A549 (cell line): ENCODE measurements around the gene UBASH3B. TPM values are rescaled to one million over a fixed set of nuclear protein-coding genes. Genes with fewer than 3 reads are reported as not detected.

Source experiments
- ATAC-seq, 2 experiments: fragments of 200-7000 bp in 1 of 2; fragments of >200 bp in 1 of 2; cut with Nextera tagmentation in 1 of 2; cut with Tn5 transposase in 1 of 2; 3 replicates each; pipeline versions ENCODE4 v1.8.0 to v1.9.1; 2018 to 2020; ENCODE audit warnings: mild to moderate bottlenecking in 1 of 2, moderate library complexity in 1 of 2
- CTCF ChIA-PET: fragments of 300-600 bp; sonication (Branson Sonifier 250); formaldehyde crosslinking; extraction: SDS; loops from one replicate; lab custom pipeline; 2021; ENCODE audit warnings: antibody characterized with exemption, inconsistent platforms; lab: Yijun Ruan, JAX
- POLR2A ChIA-PET: fragments of 350-600 bp; formaldehyde crosslinking; extraction: SDS; loops from one replicate; lab custom pipeline; 2021; ENCODE audit warnings: antibody characterized with exemption, inconsistent platforms; lab: Yijun Ruan, JAX
- DNase-seq, 2 experiments: peaks; one replicate each; pipeline versions ENCODE4 v3.0.0 to v3.0.0-alpha.2; 2011 to 2016; ENCODE audit warnings: low read depth in 1 of 2, low spot score in 1 of 2
- FAIRE-seq: peaks from 2 replicates; lab custom pipeline; 2011; peaks lifted over from hg19 to GRCh38; lab: Jason Lieb, UNC
- H3K27ac ChIP-seq, 2 experiments: fragments of >200 bp; sonication (Bioruptor Twin); formaldehyde crosslinking; 3 replicates each; pipeline ENCODE4 v1.5.1; 2016 to 2017
- H3K4me1 ChIP-seq: fragments of >200 bp; sonication (Bioruptor Twin); formaldehyde crosslinking; 3 replicates; pipeline ENCODE4 v1.6.1; 2016
- H3K4me2 ChIP-seq: fragments of >200 bp; sonication (Bioruptor Twin); formaldehyde crosslinking; 3 replicates; pipeline ENCODE4 v1.6.1; 2016
- H3K4me3 ChIP-seq: fragments of >200 bp; sonication (Bioruptor Twin); formaldehyde crosslinking; 3 replicates; pipeline ENCODE4 v1.5.1; 2016
- H3K9me3 ChIP-seq: fragments of >200 bp; sonication (Bioruptor Twin); formaldehyde crosslinking; 3 replicates; pipeline ENCODE4 v1.6.1; 2016
- BCL3 ChIP-seq: fragments of >200 bp; sonication (Bioruptor Twin); formaldehyde crosslinking; IDR thresholded peaks from 3 replicates; pipeline ENCODE4 v1.6.1; 2016
- CEBPB ChIP-seq, 2 experiments: fragments of >200 bp in 1 of 2; sonication (Bioruptor Twin) in 1 of 2; formaldehyde crosslinking in 1 of 2; IDR thresholded peaks; 2 replicates each; pipeline ENCODE4 v1.6.1; 2012 to 2016
- CHD2 ChIP-seq: fragments of 150-350 bp; IDR thresholded peaks from 2 replicates; pipeline ENCODE4 v1.6.1; 2014; ENCODE audit warnings: low read length; ENCODE audit not compliant: partially characterized antibody
- CTCF ChIP-seq: fragments of >200 bp; sonication (Bioruptor Twin); formaldehyde crosslinking; IDR thresholded peaks from 3 replicates; pipeline ENCODE4 v1.5.1; 2016
- FOSB ChIP-seq: fragments of 250-450 bp; sonication (Bioruptor Pico); IDR thresholded peaks from 2 replicates; pipeline ENCODE4 v1.5.0; 2020; ENCODE audit warnings: mild to moderate bottlenecking, moderate library complexity
- FOSL2 ChIP-seq, 2 experiments: fragments of 450-650 bp in 1 of 2; fragments of >200 bp in 1 of 2; sonication (Bioruptor Twin) in 1 of 2; formaldehyde crosslinking; IDR thresholded peaks; 2 replicates each; pipeline versions ENCODE4 v1.5.0 to v1.6.1; 2016 to 2020; ENCODE audit warnings: mild to moderate bottlenecking in 1 of 2, moderate library complexity in 1 of 2
- HDAC2 ChIP-seq: fragments of 200-600 bp; sonication (generic); IDR thresholded peaks from 2 replicates; pipeline ENCODE4 v1.6.1; 2016
- HES2 ChIP-seq: fragments of >200 bp; sonication (Bioruptor Twin); formaldehyde crosslinking; IDR thresholded peaks from 2 replicates; pipeline ENCODE4 v1.6.1; 2016
- NFE2L2 ChIP-seq: fragments of 150-350 bp; conservative IDR thresholded peaks from 2 replicates; pipeline ENCODE4 v1.6.1; 2014; ENCODE audit warnings: low read length
- NPAS2 ChIP-seq: fragments of 250-450 bp; sonication (Bioruptor Pico); IDR thresholded peaks from 2 replicates; pipeline ENCODE4 v1.8.0; 2022; ENCODE audit warnings: mild to moderate bottlenecking, moderate library complexity, borderline replicate concordance
- NR3C1 ChIP-seq: fragments of >200 bp; sonication (Bioruptor Twin); formaldehyde crosslinking; IDR thresholded peaks from 3 replicates; pipeline ENCODE4 v1.6.1; 2017
- POLR2AphosphoS2 ChIP-seq: conservative IDR thresholded peaks from 2 replicates; pipeline ENCODE4 v1.6.1; 2012; ENCODE audit warnings: low read length, improper control_type of control experiment, inconsistent platforms
- RCOR1 ChIP-seq: fragments of 150-350 bp; IDR thresholded peaks from 2 replicates; pipeline ENCODE4 v1.6.1; 2014; ENCODE audit warnings: antibody characterized with exemption, low read length, low read depth
- REST ChIP-seq: fragments of 200-600 bp; sonication (generic); IDR thresholded peaks from 2 replicates; pipeline ENCODE4 v1.6.1; 2016; ENCODE audit warnings: antibody characterized with exemption, mild to moderate bottlenecking, moderate library complexity
- RFX5 ChIP-seq: fragments of 450-650 bp; IDR thresholded peaks from 2 replicates; pipeline ENCODE4 v1.7.1; 2014; ENCODE audit warnings: antibody characterized with exemption, mild to moderate bottlenecking, moderate library complexity
- WGBS: methylation state at CpG from one replicate; pipeline ENCODE4 v1.1.6; 2017; ENCODE audit errors: missing lambda C conversion rate; 5-methylcytosine and 5-hydroxymethylcytosine counted together
- polyA plus RNA-seq, 4 experiments: library from polyadenylated mRNA; depleted of rRNA in 3 of 4; stranded (reverse); fragments of >200 nt; fragmentation: RNase III in 1 of 4; extraction: RNeasy Plus Mini Kit Qiagen cat#74134 plus additional on column Dnase treatment in 1 of 4; gene quantifications; 2 replicates in 3 of 4; 3 replicates in 1 of 4; pipeline ENCODE4 v1.2.3, GENCODE V29; 2011 to 2017
- TF ChIP-seq, protein P1 (sequence below): fragments of 250-450 bp; sonication (Bioruptor Pico); IDR thresholded peaks from 2 replicates; pipeline ENCODE4 v1.5.0; 2020; ENCODE audit warnings: low read depth, mild to moderate bottlenecking, moderate library complexity

Gene UBASH3B
- polyA plus RNA-seq, 2 of the 4 experiments (the other 2 are of a cell fraction): 33.4 to 43.0 TPM

- no peaks in the 10 kb centered on the region for H3K9me3 ChIP-seq
- no peak for FAIRE-seq
- POLR2A ChIA-PET: no interaction called here
- 70% methylated on average over 4 of the region's 4 CpGs for WGBS
- ATAC-seq: no peak
- TF ChIP-seq CTCF (no peak), BCL3 (no peak), NFE2L2 (no peak), REST (no peak), RCOR1 (no peak), NPAS2 (CRISPR knock-in tag) (no peak), CEBPB (IDR thresholded peaks at IDR 0.05) (no peak), FOSB (CRISPR knock-in tag) (no peak), HDAC2 (no peak), RFX5 (no peak), CHD2 (no peak), FOSL2 (IDR thresholded peaks at IDR 0.05) (no peak), FOSL2 (CRISPR knock-in tag; IDR thresholded peaks at IDR 0.05) (no peak), NR3C1 (no peak), HES2 (no peak)
- TF ChIP-seq, protein P1, sequence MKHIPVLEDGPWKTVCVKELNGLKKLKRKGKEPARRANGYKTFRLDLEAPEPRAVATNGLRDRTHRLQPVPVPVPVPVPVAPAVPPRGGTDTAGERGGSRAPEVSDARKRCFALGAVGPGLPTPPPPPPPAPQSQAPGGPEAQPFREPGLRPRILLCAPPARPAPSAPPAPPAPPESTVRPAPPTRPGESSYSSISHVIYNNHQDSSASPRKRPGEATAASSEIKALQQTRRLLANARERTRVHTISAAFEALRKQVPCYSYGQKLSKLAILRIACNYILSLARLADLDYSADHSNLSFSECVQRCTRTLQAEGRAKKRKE (CRISPR knock-in tag): no peak
- TF ChIP-seq, all 56 proteins: peak for 0
- H3K4me3 ChIP-seq: no peak overlapping the region
- DNase-seq: no peak
- peak overlapping the region; percentile 39; the same call in 2 of the 3 replicates for H3K4me2 ChIP-seq
- peaks cover 70% of the 10 kb centered on the region for H3K4me1 ChIP-seq
- CTCF ChIA-PET: interaction anchor here (0.6 kb wide), 1 partner anchor 145 kb away, joined by 3 read pairs; no protein-coding TSS in a partner anchor
- peak overlapping the region; percentile 60 to 76; a peak in 4 of 6 replicates for H3K27ac ChIP-seq
These were observed 52.4 kb downstream of the UBASH3B start for GRCh38 chr11:122707901-122708300.

- peaks cover 70% of the 10 kb centered on the region for H3K4me1 ChIP-seq
These were observed 53.7 kb downstream of the UBASH3B start for GRCh38 chr11:122709039-122709760.

More at GRCh38 chr11:122709039-122709760, 53.7 kb downstream of the UBASH3B start:
- TF ChIP-seq FOSL2 (IDR thresholded peaks at IDR 0.05) (no peak), FOSL2 (CRISPR knock-in tag; IDR thresholded peaks at IDR 0.05) (peak; percentile 57), POLR2AphosphoS2 (no peak)
- DNase-seq (peak in 1 of 2 experiments; percentile 52), ATAC-seq (peak; percentile 51 to 70; a peak in 4 of 6 replicates), FAIRE-seq (no peak)
- Histone ChIP-seq H3K4me2 (peak overlapping the region; percentile 61), H3K27ac (peak overlapping the region; percentile 55 to 60; a peak in 5 of 6 replicates), H3K4me3 (no peak overlapping the region), H3K9me3 (no peaks in the 10 kb centered on the region)
- ChIA-PET POLR2A (interaction anchor here (0.6 kb wide), 1 partner anchor 35 kb away, joined by 3 read pairs; no protein-coding TSS in a partner anchor), CTCF (interaction anchor here (0.5 to 1.8 kb wide), 3 partner anchors 9 to 73 kb away, joined by 3 to 6 read pairs (median 4); no protein-coding TSS in a partner anchor)
- WGBS: 55% methylated on average over 7 of the region's 7 CpGs
